GM21367 (cell line): ENCODE measurements around the gene MYRIP.
"Not testable (repeated sequence)": the region's sequence is repeated elsewhere in the genome, so short reads cannot be mapped to it uniquely, and the experiment has no call there.

Source experiments
- ATAC-seq: cut with Tn5 transposase; IDR thresholded peaks from one replicate; pipeline ENCODE4 v1.9.1; 2021; ENCODE audit not compliant: unreplicated experiment

The MYRIP gene

GRCh38 chr3:40264451-40264850 lies 455.0 kb downstream of the MYRIP start:
- ATAC-seq: no peak

- ATAC-seq: no peak
Observed at GRCh38 chr3:40265181-40265580, 455.8 kb downstream of the MYRIP start.

GRCh38 chr3:40267937-40268724 lies 458.7 kb downstream of the MYRIP start:
- ATAC-seq: no peak

GRCh38 chr3:40268802-40269524 lies 459.6 kb downstream of the MYRIP start:
- no peak for ATAC-seq

GRCh38 chr3:40278791-40279190 lies 469.4 kb downstream of the MYRIP start:
- ATAC-seq: no peak

GRCh38 chr3:40281995-40282394 lies 472.6 kb downstream of the MYRIP start:
- no peak for ATAC-seq

- not testable (repeated sequence) for ATAC-seq
Observed at GRCh38 chr3:40283057-40283456, 473.6 kb downstream of the MYRIP start.

GRCh38 chr3:40287248-40287647 lies 477.8 kb downstream of the MYRIP start:
- no peak for ATAC-seq

- ATAC-seq: no peak
Observed at GRCh38 chr3:40290396-40290795, 481.0 kb downstream of the MYRIP start.

- no peak for ATAC-seq
Observed at GRCh38 chr3:40291471-40291870, 482.1 kb downstream of the MYRIP start.

- ATAC-seq: no peak
Observed at GRCh38 chr3:40292637-40293349, 483.4 kb downstream of the MYRIP start.

GRCh38 chr3:40294434-40294833 lies 485.0 kb downstream of the MYRIP start:
- no peak for ATAC-seq

- ATAC-seq: no peak
Observed at GRCh38 chr3:40298075-40298474, 488.7 kb downstream of the MYRIP start.

- no peak for ATAC-seq
Observed at GRCh38 chr3:40299130-40299720, 489.8 kb downstream of the MYRIP start.

GRCh38 chr3:40299721-40300335 lies 490.4 kb downstream of the MYRIP start:
- no peak for ATAC-seq

GRCh38 chr3:40302784-40303183 lies 493.4 kb downstream of the MYRIP start:
- ATAC-seq: no peak

GRCh38 chr3:40304352-40304751 lies 494.9 kb downstream of the MYRIP start:
- no peak for ATAC-seq

GRCh38 chr3:40306336-40306735 lies 496.9 kb downstream of the MYRIP start:
- ATAC-seq: no peak

GRCh38 chr3:40307176-40307575 lies 497.8 kb downstream of the MYRIP start:
- no peak for ATAC-seq

- ATAC-seq: peak; percentile 16
Observed at GRCh38 chr3:40308725-40309417, 499.5 kb downstream of the MYRIP start.
